Activated CD4-positive, alpha-beta T cell treated with anti-CD3 and anti-CD28 coated beads for 48 hours (primary cell): ENCODE results near the gene TGFA.
"Not testable (repeated sequence)": the region's sequence is repeated elsewhere in the genome, so short reads cannot be mapped to it uniquely, and the experiment has no call there.

ENCODE experiments used
- DNase-seq: peaks from one replicate; pipeline ENCODE4 v3.0.0-alpha.2; 2020

Gene TGFA

DNA sequence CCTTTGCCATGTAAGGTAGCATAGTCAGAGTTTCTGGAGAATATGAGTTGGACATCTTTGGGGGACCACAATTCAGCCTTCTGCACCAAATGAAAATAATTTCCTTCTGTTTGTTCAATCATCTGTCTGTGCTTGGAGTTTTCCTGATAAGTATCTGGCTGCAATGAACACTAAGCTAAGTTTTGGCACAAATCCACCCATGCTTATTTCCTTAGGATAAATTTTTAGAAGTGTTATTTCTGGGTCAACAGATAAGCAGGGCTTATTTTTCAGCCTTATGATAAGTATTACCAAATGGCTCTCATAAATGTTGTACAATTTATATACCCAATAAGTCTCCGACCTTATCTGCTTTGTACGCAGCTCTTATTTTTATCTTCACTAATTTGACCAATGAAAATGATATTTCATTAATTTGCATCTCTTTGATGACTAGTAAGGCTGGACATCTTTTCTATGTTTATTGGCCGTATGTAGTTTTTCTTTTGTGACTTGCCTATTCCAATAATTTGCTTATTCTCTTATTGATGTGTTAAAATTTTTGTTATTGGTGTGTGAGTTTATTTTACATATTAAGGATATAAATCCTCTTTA, 59.2 kb downstream of the TGFA start:
- no peak for DNase-seq

DNA sequence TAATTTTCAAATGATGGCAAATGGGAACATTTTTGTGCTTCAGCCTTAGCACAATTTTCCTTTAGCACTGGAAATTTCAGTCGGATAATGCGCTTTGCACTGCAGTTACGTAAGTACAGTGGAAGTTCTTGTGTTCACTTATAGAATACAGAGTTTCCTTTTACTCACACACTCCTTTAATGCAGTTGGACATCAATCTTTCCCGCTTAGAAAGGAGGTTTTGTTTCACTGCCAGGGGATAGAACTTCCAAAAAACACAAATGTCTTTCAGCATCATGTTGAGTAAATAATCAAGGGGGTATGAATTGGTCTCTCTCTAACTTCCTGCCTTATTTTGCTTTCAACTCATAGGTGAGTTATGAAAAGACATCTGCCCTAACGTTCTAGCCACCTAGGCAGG, 63.2 kb downstream of the TGFA start:
- no peak for DNase-seq

DNA sequence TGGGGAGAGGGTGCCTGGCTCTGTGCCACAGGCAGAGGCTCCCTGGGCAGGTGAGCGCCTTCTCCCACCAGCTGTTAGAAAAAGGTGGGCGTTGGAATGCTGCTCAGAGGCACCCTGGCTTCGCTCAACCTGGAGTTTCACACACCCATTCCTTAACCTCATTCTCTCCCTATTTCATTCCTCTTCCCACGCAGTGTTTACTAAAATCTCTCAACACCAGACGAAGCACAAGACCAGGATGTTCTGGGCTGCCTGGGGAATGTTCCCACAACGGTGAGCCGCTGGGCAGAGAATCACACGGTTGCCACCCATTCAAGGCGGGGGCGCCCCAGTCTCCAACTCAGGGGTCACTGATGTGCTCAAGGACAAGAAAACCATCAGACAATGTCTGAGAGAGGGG, 64.5 kb downstream of the TGFA start:
- no peak for DNase-seq

DNA sequence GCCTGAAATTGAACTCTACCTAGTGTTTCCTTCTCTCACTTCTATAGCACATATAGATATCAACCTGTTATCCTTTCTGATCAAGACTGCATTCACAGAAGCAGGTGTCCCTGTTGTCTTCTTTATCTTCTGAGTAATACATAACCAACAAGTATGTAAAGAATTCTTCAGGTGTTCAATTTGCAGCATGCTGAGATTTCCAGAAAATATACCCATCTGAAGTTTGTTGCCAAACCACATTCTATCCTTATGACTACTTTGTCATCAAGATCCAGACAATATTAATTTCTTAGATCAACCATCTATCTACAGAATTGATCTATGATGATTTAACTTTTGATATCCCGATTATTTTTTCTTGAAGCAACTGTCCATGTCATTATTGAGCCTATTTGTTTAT, 69.5 kb downstream of the TGFA start:
- no peak for DNase-seq

DNA sequence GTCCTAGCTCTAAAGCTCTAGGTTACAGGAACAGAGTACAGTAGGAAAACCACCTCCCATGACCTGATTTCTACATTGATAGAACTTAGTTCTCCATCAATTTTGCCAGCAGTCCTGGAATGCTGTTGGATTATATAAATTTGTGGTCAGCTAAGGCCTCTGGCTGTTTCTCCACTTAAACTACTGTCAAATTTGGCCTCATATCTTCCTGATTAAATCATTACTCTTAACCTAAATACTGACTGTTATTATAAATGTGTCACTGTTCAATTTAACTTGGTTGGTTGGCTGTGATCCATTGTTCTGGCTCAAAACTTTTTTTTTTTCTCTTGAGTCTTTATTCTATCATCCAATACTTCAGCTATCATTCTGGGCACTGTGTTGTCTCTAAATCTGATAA, 71.2 kb downstream of the TGFA start:
- DNase-seq: no peak

DNA sequence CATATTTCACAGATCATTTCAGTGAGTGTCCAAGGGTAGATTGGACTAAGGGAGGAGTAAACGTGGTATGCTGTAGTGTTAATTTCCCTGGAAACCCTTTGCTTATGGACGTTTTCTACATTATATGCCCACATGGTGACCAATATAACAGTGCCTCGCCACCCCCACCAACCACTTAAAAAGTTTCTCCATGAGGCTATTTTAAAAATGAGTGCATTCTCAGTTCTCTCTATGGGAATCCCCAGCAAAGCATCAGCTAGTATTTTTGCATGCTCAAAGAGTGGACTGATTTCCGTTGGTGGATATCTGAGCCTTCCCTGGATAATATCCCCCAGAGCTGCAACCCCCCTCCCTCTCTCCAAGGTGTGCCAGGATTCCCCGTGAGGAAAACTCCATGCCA, 73.2 kb downstream of the TGFA start:
- DNase-seq: no peak

DNA sequence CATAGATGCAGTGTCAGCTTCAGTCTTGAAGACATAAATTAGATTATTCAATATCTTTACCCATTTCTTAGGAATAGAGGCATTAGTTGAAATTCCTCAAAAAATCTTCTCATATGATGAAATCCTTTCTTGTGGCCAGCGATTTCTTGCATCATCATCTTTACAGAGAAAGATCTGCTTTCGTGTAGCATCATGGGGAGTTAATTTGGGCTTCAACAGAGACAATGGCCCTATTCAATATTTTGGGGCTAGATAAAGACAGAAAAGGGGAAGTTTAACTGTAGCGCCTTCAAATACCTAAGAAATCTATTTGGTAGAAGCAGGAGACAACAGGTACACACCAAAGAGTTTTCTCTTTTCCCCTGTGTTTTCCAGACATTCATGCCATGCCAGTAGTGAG, 73.8 kb downstream of the TGFA start:
- no peak for DNase-seq

DNA sequence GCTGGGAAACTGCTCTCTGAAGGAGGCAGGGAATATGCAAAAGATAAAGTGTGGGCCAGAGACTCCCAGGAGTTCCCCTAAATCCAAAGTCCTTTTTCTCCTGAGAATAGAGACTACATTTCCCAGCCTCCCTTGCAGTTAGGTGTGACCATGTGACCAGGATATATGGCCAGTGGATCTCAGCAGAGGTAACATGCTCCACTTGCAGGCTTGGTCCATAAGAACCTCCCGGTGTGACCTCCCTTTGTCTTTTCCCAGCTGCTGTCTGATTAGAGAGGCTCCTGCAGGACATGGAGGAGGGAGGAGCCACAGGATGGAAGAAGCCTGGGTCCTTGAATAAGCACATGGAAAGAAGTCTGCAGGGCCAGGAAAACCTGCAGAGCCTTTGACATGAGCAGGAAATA, 76.2 kb downstream of the TGFA start:
- DNase-seq: no peak

DNA sequence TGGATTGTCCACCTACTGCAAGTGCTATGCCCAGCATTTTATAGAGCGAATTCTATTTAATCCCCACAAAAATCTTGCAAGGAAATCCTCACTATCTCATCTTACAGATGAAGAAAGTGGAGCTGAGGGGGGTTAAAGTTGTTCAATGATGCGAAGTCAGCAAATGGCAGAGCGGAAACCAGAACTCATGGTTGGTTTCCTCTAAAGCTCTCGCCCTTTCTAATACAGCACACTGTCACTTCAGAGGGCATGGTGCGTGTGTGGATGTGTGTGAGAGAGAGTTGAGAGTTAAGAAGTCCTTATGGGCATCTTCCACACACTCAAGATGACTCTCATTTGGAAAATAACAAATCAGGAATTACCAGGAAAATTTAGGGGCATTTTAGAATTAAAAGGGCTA, 78.4 kb downstream of the TGFA start:
- DNase-seq: no peak

DNA sequence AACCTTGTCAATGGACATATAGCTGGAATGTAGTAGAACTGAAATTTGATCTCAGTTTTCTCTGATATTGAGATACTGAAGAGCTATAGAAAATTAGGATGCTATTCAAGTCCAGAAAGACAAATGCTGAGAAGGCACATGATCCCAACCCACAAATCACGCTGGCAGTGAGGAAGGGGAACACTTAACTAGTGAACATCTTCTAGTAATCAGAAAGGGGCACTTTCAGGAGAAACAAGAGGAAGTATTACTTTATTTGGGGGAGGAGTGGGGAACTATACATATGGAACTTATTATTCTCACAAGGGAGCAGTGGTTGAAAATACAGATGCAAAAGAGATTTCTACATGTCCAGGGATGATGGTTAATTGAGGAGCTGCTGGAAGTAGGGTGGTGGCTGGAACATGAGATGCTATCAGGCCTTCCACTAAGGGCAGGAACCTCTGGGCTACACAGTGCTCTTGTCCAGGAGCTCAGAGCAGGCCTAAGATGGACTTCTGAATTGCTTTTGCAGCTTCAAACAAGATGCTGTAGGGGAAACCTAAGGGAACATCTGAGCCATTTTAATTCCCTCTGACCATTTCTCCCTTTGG, 79.3 kb downstream of the TGFA start:
- no peak for DNase-seq

DNA sequence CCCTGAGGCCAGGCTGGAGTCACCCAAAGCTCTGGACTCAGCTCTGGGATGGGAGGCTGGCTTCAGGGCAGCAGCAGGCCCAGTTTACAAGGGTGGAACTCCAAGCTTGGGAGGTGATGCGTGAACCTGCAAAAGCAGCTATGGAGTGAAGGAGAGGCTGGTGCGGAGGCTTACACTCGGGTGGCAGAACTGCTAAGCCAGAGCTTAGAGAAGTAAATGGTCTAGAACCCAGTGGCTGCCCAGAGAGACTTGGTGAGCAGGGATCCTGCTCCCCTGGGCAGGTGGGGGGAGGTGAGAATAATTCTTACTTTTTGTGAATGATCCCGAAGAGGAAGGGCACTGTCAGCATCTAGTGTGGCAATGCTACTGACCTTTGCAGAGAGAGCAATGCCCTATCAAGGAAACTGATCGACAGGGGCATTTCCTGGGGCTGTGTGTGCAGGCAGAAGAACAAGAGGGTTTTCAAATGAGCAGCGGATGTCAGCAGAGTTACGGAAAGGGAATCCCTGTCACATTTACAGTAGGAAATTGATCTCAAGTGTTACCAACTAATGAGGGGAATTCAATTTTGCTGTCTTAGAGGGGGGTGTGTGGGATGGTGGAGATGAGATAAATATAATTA, 80.4 kb downstream of the TGFA start:
- DNase-seq: no peak

DNA sequence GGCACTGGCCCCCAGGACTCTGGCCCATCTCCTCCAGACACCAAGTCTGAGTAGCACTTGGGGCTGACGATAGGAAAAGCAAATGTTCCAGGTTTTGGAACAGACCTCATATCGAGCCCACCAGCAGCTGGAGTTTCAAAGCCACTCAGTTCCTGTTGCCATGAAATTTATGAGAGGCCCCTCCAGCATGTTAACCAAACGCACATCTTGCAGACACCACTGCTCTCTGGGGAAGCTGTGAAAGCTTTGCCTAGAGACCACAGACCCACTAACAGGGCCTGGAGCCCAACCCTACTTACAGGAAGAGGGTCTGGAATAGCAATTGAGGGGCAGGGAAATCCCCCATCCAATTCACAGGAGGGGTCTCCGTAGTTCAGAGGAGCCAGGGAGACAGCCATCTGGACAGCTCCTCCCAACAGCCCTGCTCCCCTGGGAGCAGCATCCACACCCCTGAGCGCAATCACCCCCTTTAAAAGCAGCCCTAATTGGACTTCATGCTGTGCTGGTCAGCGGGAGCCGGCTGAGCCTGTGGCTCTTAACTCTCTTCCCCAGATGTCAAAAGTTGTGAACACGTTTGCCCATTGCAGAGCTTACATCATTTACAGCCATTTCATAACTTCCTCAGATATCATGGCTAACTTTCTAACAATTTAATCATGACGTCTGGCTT, 81.3 kb downstream of the TGFA start:
- DNase-seq: no peak

DNA sequence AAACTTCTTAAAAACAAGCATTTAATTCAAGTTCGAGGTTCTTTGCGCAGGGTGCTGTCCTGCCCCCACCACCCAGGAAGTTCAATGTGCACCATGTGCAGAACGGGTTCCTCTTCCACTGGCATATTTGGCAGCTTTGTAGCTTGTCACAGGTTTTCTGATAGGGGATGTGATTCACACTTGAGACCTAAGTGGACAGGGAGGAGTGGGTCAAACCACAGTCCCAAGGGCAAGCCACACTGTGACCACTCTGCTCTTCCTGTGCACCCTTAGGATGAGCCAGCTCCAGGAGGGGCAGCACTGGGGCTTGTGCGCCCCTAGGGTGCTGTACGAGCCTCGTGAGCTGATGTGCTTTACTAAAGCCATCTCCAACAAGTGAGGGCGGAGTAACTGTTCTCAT, 82.5 kb downstream of the TGFA start:
- DNase-seq: no peak

DNA sequence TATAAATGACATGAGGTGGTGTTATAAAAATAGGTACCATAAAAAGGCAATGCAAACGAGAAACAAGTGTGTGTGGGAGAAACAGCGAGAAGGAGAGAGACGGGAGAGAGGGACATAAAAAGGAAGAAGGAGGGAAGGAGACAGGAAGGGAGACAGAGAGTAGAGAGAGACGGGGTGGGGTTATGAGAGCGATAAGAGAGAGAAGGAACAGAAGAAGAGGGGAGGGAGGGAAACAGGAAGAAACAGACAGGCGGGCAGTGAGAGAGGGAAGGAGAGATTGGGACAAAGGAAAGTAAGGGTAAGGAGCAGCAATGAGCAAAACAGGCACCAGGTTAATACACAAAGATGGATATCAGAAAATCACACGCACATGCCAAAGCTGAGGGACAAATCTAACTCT, 83.7 kb downstream of the TGFA start:
- DNase-seq: no peak

DNA sequence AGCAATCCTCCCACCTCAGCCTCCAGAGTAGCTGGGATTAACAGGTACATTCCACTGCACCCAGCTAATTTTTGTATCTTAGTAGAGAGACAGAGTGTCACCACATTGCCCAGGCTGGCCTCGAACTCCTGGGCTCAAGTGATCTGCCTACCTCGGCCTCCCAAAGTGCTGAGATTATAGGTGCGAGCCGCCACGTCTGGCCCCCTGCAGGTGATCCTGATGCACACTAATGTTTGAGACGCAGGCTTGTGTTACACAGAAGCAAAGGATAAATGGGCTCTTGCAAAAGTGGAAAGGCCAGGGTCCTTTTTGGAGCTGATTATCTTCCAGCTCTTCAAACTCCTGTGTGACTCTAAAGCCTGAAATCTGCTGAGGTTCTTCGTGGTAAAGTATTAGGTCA, 84.2 kb downstream of the TGFA start:
- no peak for DNase-seq

DNA sequence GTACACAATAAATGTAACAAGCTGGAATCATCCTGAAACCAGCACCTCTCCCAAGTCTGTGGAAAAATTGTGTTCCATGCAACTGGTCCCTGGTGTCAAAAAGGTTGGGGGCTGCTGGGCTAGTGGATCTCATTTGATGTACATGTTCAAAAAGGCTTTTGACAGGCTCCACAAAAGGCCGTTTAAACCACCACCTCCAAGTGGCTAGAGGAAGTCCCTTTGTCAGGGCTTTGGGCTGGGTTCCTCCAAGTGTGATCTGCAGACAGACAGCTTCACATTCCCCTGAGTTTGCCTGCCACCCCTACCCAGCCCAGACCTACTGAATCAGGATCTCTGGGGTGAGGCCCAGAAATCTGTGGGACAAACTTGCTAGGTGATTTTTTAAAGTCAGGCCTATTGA, 84.7 kb downstream of the TGFA start:
- DNase-seq: no peak

DNA sequence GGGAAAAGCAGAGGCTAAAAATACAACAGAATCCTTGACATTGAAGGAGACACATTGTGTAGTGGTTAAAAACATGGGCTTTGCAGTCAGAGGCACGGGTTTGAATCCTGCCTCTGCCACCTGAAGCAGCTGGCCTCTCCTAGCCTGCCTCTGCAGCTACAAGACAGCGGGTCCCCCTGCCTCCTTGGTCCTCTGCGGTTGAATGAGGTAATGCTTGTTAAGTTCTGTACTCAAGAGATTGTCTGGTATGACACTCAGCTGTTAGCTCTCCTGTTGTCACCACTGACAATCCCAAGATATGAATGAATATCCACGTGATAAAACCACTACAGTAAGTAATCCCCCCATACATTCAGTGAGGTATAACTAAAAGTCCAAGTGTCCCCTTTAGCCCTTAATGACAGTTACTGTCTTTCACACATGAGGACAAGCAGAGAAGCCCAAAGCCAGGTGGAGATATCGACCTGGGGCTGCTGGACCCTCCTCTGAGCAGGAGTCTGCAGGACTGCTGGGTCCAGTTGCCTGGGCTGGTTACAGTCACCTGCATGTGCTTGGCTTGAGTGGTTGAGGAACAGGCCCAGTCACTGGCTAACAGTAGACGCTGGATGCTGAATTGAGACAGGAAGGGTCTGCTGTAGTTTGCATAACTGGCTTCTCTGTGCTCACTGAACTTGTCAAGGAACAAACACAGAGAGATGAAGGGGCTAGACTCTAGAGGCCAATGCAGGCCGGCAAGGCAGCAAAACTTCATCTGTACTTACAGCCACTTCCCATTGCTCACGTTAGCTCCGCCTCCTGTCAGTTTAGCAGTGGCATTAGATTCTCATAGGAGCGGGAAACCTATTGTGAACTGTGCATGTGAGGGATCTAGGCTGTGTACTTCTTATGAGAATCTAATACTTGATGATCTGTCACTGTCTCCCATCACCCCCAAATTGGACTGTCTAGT, 85.5 kb downstream of the TGFA start:
- no peak for DNase-seq

DNA sequence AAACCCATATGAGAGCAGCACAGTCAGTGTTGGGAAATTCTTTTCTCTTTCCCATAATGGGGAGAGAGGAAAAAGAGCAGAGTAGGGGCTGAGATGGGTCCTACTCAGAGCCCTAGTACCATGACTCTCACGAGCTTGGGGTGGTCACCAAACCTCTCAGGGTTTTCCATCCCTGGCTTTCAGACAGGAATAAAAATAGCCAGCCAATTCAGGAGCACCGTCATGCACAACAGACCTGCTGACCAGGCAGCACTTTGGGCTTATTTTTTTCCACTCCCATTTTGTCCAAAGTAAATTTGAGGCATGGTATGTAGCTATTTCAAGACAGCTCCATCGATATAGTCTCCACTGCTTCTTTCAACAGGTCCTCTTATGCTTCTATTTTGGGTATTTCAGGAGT, 86.4 kb downstream of the TGFA start:
- DNase-seq: no peak

DNA sequence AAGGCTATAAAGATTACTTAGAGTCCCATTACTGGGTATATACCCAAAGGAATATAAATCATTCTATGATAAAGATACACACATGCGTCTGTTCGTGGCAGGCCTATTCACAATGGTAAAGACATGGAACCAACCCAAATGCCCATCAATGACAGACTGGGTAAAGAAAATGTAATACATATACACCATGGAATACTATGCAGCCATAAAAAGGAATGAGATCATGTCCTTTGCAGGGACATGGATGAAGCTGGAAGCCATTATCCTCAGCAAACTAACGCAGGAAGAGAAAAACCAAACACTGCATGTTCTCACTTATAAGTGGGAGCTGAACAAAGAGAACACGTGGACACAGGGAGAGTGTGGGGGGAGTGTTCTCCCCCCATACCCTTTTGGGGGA, 87.0 kb downstream of the TGFA start:
- not testable (repeated sequence) for DNase-seq

DNA sequence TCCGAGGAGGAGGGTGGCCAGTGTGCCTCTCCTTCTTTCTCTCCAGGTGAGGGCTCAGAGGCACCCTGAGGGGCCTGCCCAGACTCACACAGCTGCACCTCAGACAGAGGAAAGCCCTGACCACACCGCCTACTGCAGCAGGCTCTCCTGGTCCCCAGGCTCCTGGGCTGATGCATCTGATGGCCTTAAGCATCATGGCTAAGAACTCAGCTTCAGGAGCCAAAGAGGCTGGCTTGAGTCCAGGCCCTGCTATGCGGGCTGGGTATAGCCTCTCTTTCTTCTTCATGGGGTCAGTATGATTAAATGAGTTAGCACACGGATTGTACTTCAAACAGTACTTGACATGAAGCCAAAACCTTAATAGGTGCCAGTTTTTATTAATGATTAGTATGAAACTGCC, 89.6 kb downstream of the TGFA start:
- no peak for DNase-seq

DNA sequence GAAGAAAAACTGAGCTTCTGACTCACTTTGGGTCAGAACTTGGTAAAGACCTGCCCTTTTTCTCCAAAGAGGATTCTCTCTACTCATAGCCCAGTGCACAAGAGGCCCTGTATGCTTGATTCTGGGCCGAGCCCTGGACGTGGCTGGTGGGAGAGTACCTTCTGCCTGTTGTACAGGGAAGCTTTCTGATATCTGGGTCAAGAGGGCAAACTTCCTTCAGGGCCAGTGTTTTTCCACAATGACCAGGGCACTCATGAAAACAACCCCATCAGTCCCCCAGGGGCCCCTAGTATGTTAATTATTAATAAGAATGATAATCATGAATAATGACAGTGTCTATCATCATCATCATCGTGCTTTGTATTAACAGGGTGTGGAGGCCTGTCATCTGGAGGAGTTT, 90.0 kb downstream of the TGFA start:
- DNase-seq: no peak

DNA sequence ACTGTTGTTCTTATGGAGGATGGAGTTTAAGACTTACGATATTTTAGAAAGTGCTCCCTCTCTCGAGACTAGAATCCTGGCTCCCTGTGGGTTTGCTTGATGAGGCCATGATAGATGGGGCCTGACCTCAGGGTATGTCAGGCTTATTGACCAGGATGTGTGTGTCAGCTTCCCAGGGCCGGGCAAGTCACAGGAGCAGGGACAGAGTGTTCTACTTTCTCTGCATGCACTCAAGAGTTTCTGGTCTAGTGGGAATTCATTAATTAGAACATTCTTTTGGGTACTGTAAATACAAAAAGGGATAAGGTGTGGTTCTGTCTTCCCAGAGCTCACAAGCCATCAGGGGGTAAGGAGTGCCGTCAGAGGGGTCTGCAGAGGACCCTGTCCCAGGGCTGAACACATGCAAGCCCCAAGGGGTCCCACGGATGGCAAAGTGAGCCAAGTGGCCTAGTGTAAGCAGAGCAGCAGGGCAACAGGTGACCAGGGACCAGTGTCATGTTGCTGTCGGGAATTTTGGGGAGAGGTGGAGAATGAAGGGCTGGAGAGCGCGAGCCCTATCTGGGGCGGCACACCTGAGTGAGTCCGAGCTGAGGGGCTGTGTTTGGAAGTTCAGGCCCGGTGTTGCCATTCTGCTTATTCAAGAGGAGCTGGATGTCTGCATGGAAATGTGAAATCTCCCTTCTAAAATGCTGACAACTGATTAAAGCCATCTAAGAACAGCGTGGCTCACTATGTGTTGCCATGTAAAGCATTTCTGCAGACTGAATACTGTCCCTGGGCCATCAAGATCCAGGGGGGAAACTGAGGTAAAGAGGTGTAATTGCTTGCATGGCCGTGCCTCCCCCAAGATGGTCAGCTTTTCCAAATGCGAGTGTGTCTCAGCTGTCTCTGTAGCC, 91.4 kb downstream of the TGFA start:
- DNase-seq: no peak
